ENCODE data around the gene MTF1. TPM values are rescaled to one million over a fixed set of nuclear protein-coding genes. Genes with fewer than 3 reads are reported as not detected.

MTF1 gene
- total and polyA plus RNA-seq, 2 donors = 4.4 to 5.6 TPM

- WGBS = under 1% methylated on average over 21 of the region's 21 CpGs
- peak overlapping the region; percentile 86 for H3K4me3 ChIP-seq (ENCODE audit: low read depth, low read length)
- H3K27ac ChIP-seq (ENCODE audit: low read depth) = peak overlapping the region; percentile 55
- no peaks in the 10 kb centered on the region for H3K36me3 ChIP-seq (ENCODE audit: insufficient read depth)
- no peak for DNase-seq (ENCODE audit: extremely low spot score)
- no peaks in the 10 kb centered on the region for H3K4me1 ChIP-seq (ENCODE audit: insufficient read depth)
These were observed 373 bp downstream of the MTF1 start for GRCh38 chr1:37858931-37859506.

- no peak for DNase-seq (ENCODE audit: extremely low spot score)
- WGBS = 95% methylated on average over 6 of the region's 6 CpGs
- Histone ChIP-seq H3K36me3 (ENCODE audit: insufficient read depth) (no peaks in the 10 kb centered on the region), H3K27ac (ENCODE audit: low read depth) (no peak overlapping the region), H3K4me3 (ENCODE audit: low read depth, low read length) (no peak overlapping the region), H3K4me1 (ENCODE audit: insufficient read depth) (no peaks in the 10 kb centered on the region)
These were observed 5.0 kb downstream of the MTF1 start for GRCh38 chr1:37854406-37854805.

GRCh38 chr1:37853157-37853556 is 6.2 kb downstream of the MTF1 start:
- DNase-seq (ENCODE audit: extremely low spot score) = no peak
- H3K27ac ChIP-seq (ENCODE audit: low read depth) = no peak overlapping the region
- H3K4me1 ChIP-seq (ENCODE audit: insufficient read depth) = no peaks in the 10 kb centered on the region
- H3K36me3 ChIP-seq (ENCODE audit: insufficient read depth) = no peaks in the 10 kb centered on the region
- H3K4me3 ChIP-seq (ENCODE audit: low read depth, low read length) = no peak overlapping the region

- no peak for DNase-seq (ENCODE audit: extremely low spot score)
- Histone ChIP-seq H3K36me3 (ENCODE audit: insufficient read depth) (no peaks in the 10 kb centered on the region), H3K4me3 (ENCODE audit: low read depth, low read length) (no peak overlapping the region), H3K27ac (ENCODE audit: low read depth) (no peak overlapping the region), H3K4me1 (ENCODE audit: insufficient read depth) (no peaks in the 10 kb centered on the region)
- WGBS = 76% methylated on average over 2 of the region's 2 CpGs
These were observed 7.6 kb downstream of the MTF1 start for GRCh38 chr1:37851782-37852210.

- Histone ChIP-seq H3K27ac (ENCODE audit: low read depth) (no peak overlapping the region), H3K4me1 (ENCODE audit: insufficient read depth) (peaks cover 2% of the 10 kb centered on the region), H3K36me3 (ENCODE audit: insufficient read depth) (no peaks in the 10 kb centered on the region), H3K4me3 (ENCODE audit: low read depth, low read length) (no peak overlapping the region)
- DNase-seq (ENCODE audit: extremely low spot score) = no peak
These were observed 8.1 kb downstream of the MTF1 start for GRCh38 chr1:37851262-37851661.

GRCh38 chr1:37850352-37850955 is 8.9 kb downstream of the MTF1 start:
- DNase-seq (ENCODE audit: extremely low spot score) = no peak
- Histone ChIP-seq H3K27ac (ENCODE audit: low read depth) (peak overlapping the region; percentile 66), H3K36me3 (ENCODE audit: insufficient read depth) (no peaks in the 10 kb centered on the region), H3K4me3 (ENCODE audit: low read depth, low read length) (no peak overlapping the region), H3K4me1 (ENCODE audit: insufficient read depth) (peaks cover 2% of the 10 kb centered on the region)
- WGBS = 78% methylated on average over 6 of the region's 6 CpGs

GRCh38 chr1:37849480-37849879 is 9.9 kb downstream of the MTF1 start:
- DNase-seq (ENCODE audit: extremely low spot score) = no peak
- Histone ChIP-seq H3K36me3 (ENCODE audit: insufficient read depth) (no peaks in the 10 kb centered on the region), H3K4me1 (ENCODE audit: insufficient read depth) (peaks cover 2% of the 10 kb centered on the region), H3K4me3 (ENCODE audit: low read depth, low read length) (no peak overlapping the region), H3K27ac (ENCODE audit: low read depth) (no peak overlapping the region)
- WGBS = 95% methylated on average over 3 of the region's 3 CpGs

- no peak for DNase-seq (ENCODE audit: extremely low spot score)
- Histone ChIP-seq H3K4me3 (ENCODE audit: low read depth, low read length) (no peak overlapping the region), H3K36me3 (ENCODE audit: insufficient read depth) (no peaks in the 10 kb centered on the region), H3K4me1 (ENCODE audit: insufficient read depth) (peaks cover 2% of the 10 kb centered on the region), H3K27ac (ENCODE audit: low read depth) (no peak overlapping the region)
- WGBS = 77% methylated on average over 4 of the region's 4 CpGs
These were observed 12.6 kb downstream of the MTF1 start for GRCh38 chr1:37846647-37847339.

- WGBS = 77% methylated on average over 3 of the region's 3 CpGs
- no peak overlapping the region for H3K4me3 ChIP-seq (ENCODE audit: low read depth, low read length)
- no peaks in the 10 kb centered on the region for H3K36me3 ChIP-seq (ENCODE audit: insufficient read depth)
- no peak overlapping the region for H3K27ac ChIP-seq (ENCODE audit: low read depth)
- no peak for DNase-seq (ENCODE audit: extremely low spot score)
- peaks cover 2% of the 10 kb centered on the region for H3K4me1 ChIP-seq (ENCODE audit: insufficient read depth)
These were observed 13.6 kb downstream of the MTF1 start for GRCh38 chr1:37845786-37846185.

GRCh38 chr1:37845049-37845646 is 14.2 kb downstream of the MTF1 start:
- DNase-seq (ENCODE audit: extremely low spot score) = no peak
- H3K4me3 ChIP-seq (ENCODE audit: low read depth, low read length) = no peak overlapping the region
- H3K36me3 ChIP-seq (ENCODE audit: insufficient read depth) = no peaks in the 10 kb centered on the region
- H3K27ac ChIP-seq (ENCODE audit: low read depth) = no peak overlapping the region
- 92% methylated on average over 5 of the region's 5 CpGs for WGBS
- peaks cover 2% of the 10 kb centered on the region for H3K4me1 ChIP-seq (ENCODE audit: insufficient read depth)

- Histone ChIP-seq H3K4me1 (ENCODE audit: insufficient read depth) (peaks cover 2% of the 10 kb centered on the region), H3K36me3 (ENCODE audit: insufficient read depth) (no peaks in the 10 kb centered on the region), H3K4me3 (ENCODE audit: low read depth, low read length) (no peak overlapping the region), H3K27ac (ENCODE audit: low read depth) (no peak overlapping the region)
- no peak for DNase-seq (ENCODE audit: extremely low spot score)
These were observed 14.9 kb downstream of the MTF1 start for GRCh38 chr1:37844536-37844935.

- DNase-seq (ENCODE audit: extremely low spot score) = no peak
- WGBS = 94% methylated on average over 3 of the region's 3 CpGs
- no peak overlapping the region for H3K4me3 ChIP-seq (ENCODE audit: low read depth, low read length)
- H3K27ac ChIP-seq (ENCODE audit: low read depth) = no peak overlapping the region
- peaks cover 2% of the 10 kb centered on the region for H3K4me1 ChIP-seq (ENCODE audit: insufficient read depth)
- no peaks in the 10 kb centered on the region for H3K36me3 ChIP-seq (ENCODE audit: insufficient read depth)
These were observed 17.7 kb downstream of the MTF1 start for GRCh38 chr1:37841652-37842051.

GRCh38 chr1:37840711-37841110 is 18.7 kb downstream of the MTF1 start:
- no peak for DNase-seq (ENCODE audit: extremely low spot score)
- Histone ChIP-seq H3K27ac (ENCODE audit: low read depth) (no peak overlapping the region), H3K4me3 (ENCODE audit: low read depth, low read length) (no peak overlapping the region), H3K36me3 (ENCODE audit: insufficient read depth) (no peaks in the 10 kb centered on the region), H3K4me1 (ENCODE audit: insufficient read depth) (no peaks in the 10 kb centered on the region)
- WGBS = 76% methylated on average over 1 of the region's 1 CpG

- peaks cover 1% of the 10 kb centered on the region for H3K36me3 ChIP-seq (ENCODE audit: insufficient read depth)
- no peak for DNase-seq (ENCODE audit: extremely low spot score)
- 93% methylated on average over 10 of the region's 10 CpGs for WGBS
- H3K4me3 ChIP-seq (ENCODE audit: low read depth, low read length) = no peak overlapping the region
- H3K27ac ChIP-seq (ENCODE audit: low read depth) = no peak overlapping the region
- no peaks in the 10 kb centered on the region for H3K4me1 ChIP-seq (ENCODE audit: insufficient read depth)
These were observed 19.7 kb downstream of the MTF1 start for GRCh38 chr1:37839676-37840075.
